Measurements from ENCODE around the gene MT1HL1. TPM values are rescaled to one million over a fixed set of nuclear protein-coding genes. Genes with fewer than 3 reads are reported as not detected.
"Not testable (repeated sequence)": the region's sequence is repeated elsewhere in the genome, so short reads cannot be mapped to it uniquely, and the experiment has no call there.

The MT1HL1 gene
- total and polyA plus RNA-seq, 12 donors = not detected

GRCh38 chr1:236990052-236990445 lies 14.2 kb downstream of the MT1HL1 start:
- intact Hi-C loops (cut with DNase I) = no loop called here
- H3K36me3 ChIP-seq (replicated peaks in 1 of 2) = no peaks in the 10 kb centered on the region
- WGBS, 4 donors = 0 to 88% (median 46%) methylated on average over 1 of the region's 1 CpG
- no peak for DNase-seq
- no peaks in the 10 kb centered on the region for H3K27me3 ChIP-seq
- H3K4me3 ChIP-seq = no peak overlapping the region
- H3K27ac ChIP-seq = no peak overlapping the region
- no peaks in the 10 kb centered on the region for H3K9me3 ChIP-seq (replicated peaks in 1 of 3)
- H3K4me1 ChIP-seq (replicated peaks in 1 of 2) = no peaks in the 10 kb centered on the region
- TF ChIP-seq CTCF (IDR thresholded peaks at IDR 0.05) (no peak), POLR2A (IDR thresholded peaks at IDR 0.05) (no peak)

DNA sequence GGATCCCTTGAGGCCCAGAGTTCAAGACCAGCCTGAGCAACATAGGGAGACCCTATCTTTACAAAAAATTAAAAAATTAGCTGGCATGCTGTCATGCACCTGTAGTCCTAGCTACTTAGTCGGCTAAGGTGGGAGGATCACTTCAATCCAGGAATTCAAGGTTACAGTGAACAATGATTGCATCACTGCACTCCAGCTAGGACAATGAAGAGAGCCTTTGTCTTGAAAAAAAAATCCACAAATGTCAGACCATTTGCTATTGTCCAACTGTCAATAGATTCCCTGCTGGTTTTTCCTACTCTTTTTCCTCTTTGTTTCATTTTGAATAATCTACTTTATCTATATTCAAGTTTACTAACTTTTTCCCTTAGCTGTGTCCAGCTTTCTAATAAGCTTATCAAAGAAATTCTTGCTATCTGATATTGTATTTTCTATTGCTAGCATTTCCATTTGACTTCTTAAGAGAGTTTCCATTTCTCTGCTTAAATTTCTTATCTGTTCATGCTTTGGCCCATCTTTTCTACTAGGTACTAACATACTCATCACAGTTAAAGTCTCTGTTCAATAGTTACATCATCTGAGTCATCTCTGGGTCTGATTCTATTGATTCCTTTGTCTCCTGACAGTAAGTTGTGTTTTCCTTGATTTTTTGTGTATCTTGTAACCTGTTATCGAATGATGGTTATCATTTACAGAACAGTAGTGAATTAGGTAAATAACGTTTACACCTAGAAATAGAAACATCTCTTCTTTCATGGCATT lies 14.8 kb downstream of the MT1HL1 start:
- H3K9me3 ChIP-seq (replicated peaks in 1 of 3) = no peaks in the 10 kb centered on the region
- H3K4me3 ChIP-seq = no peak overlapping the region
- intact Hi-C loops (cut with DNase I) = no loop called here
- DNase-seq = no peak
- H3K27me3 ChIP-seq = no peaks in the 10 kb centered on the region
- no peak for TF ChIP-seq CTCF (IDR thresholded peaks at IDR 0.05)
- no peak for TF ChIP-seq POLR2A (IDR thresholded peaks at IDR 0.05)
- no peak overlapping the region for H3K27ac ChIP-seq
- H3K36me3 ChIP-seq (replicated peaks in 1 of 2) = no peaks in the 10 kb centered on the region
- no peaks in the 10 kb centered on the region for H3K4me1 ChIP-seq (replicated peaks in 1 of 2)
- WGBS, 4 donors = 75 to 87% (median 81%) methylated on average over 3 of the region's 3 CpGs

DNA sequence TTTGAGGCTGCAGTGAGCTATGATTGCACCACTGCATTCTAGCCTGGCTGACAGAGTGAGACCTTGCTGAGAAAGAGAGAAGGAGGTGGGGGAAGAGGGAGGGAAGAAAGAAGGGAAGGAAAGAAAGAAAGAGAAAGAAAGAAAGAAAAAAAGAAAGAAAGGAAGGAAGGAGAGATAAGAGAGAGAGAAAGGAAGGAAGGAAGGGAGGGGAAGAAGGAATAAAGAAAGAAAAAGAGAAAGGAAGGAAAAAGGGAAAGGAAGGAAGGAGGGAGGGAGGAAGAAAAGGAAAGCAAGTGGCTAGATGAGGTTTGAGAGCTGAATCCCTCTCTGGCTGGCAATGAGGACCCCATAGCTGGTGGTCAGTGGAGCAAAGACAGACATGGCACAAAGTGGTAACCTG lies 20.4 kb downstream of the MT1HL1 start:
- no peaks in the 10 kb centered on the region for H3K4me1 ChIP-seq (replicated peaks in 1 of 2)
- H3K9me3 ChIP-seq (replicated peaks in 1 of 3) = no peaks in the 10 kb centered on the region
- no peaks in the 10 kb centered on the region for H3K27me3 ChIP-seq
- no peak overlapping the region for H3K4me3 ChIP-seq
- no peak overlapping the region for H3K27ac ChIP-seq
- no peak for TF ChIP-seq POLR2A (IDR thresholded peaks at IDR 0.05)
- TF ChIP-seq CTCF (IDR thresholded peaks at IDR 0.05) = no peak
- no peak for DNase-seq
- intact Hi-C loops (cut with DNase I) = no loop called here
- no peaks in the 10 kb centered on the region for H3K36me3 ChIP-seq (replicated peaks in 1 of 2)

DNA sequence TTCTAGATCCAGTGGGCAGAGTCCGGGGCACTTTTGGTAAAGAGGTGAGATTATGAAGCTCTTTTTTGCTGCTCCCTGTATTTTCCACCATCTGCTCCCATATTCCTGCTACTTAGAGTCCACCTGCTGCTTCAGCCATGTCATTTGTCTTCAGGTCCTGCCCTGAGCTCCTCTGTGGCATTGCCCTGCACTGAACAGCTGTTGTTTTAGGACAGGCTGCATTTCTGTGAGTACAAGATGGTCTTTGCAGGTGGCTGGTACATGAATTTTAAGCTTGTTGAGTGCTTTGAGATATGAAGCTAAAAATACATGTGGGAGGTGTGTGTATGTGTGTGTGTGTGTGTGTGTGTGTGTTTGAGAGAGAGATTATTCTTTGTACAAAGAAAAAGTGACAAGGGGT lies 21.9 kb downstream of the MT1HL1 start:
- TF ChIP-seq POLR2A (IDR thresholded peaks at IDR 0.05) (no peak), CTCF (IDR thresholded peaks at IDR 0.05) (no peak)
- Histone ChIP-seq H3K27me3 (no peaks in the 10 kb centered on the region), H3K4me1 (replicated peaks in 1 of 2) (no peaks in the 10 kb centered on the region), H3K9me3 (replicated peaks in 1 of 3) (no peaks in the 10 kb centered on the region), H3K27ac (no peak overlapping the region), H3K36me3 (replicated peaks in 1 of 2) (no peaks in the 10 kb centered on the region), H3K4me3 (no peak overlapping the region)
- WGBS, 4 donors = 83 to 88% (median 86%) methylated on average over 1 of the region's 1 CpG
- DNase-seq = no peak
- intact Hi-C loops (cut with DNase I) = no loop called here

GRCh38 chr1:236981431-236981830 lies 22.8 kb downstream of the MT1HL1 start:
- H3K27ac ChIP-seq; H3K9me3 ChIP-seq (replicated peaks in 1 of 3); H3K4me1 ChIP-seq (replicated peaks in 1 of 2); H3K27me3 ChIP-seq; DNase-seq; intact Hi-C loops (cut with DNase I); H3K36me3 ChIP-seq (replicated peaks in 1 of 2); H3K4me3 ChIP-seq: not testable (repeated sequence)
- 92 to 96% (median 94%) methylated on average over 20 of the region's 20 CpGs for WGBS, 4 donors

Data from adrenal gland (tissue), 12 donors.